HG03064 (cell line): ENCODE measurements around the gene SLC18A2.
"Not testable (repeated sequence)": the region's sequence is repeated elsewhere in the genome, so short reads cannot be mapped to it uniquely, and the experiment has no call there.

Experiments
- ATAC-seq: cut with Tn5 transposase; IDR thresholded peaks from one replicate; pipeline ENCODE4 v1.9.1; 2021; ENCODE audit warnings: low read depth; ENCODE audit not compliant: unreplicated experiment

The SLC18A2 gene

GRCh38 chr10:117303451-117303850, 62.5 kb downstream of the SLC18A2 start:
- ATAC-seq: not testable (repeated sequence)

- ATAC-seq: no peak
Measured at GRCh38 chr10:117306674-117307073, 65.8 kb downstream of the SLC18A2 start.

- ATAC-seq: no peak
Measured at GRCh38 chr10:117311261-117311660, 70.3 kb downstream of the SLC18A2 start.

- no peak for ATAC-seq
Measured at GRCh38 chr10:117312430-117312829, 71.5 kb downstream of the SLC18A2 start.

GRCh38 chr10:117313641-117314040, 72.7 kb downstream of the SLC18A2 start:
- ATAC-seq: no peak

- ATAC-seq: no peak
Measured at GRCh38 chr10:117316701-117317100, 75.8 kb downstream of the SLC18A2 start.

- no peak for ATAC-seq
Measured at GRCh38 chr10:117318909-117319308, 78.0 kb downstream of the SLC18A2 start.

GRCh38 chr10:117320050-117320665, 79.2 kb downstream of the SLC18A2 start:
- ATAC-seq: no peak

- ATAC-seq: no peak
Measured at GRCh38 chr10:117322260-117322659, 81.3 kb downstream of the SLC18A2 start.

GRCh38 chr10:117324367-117324766, 83.5 kb downstream of the SLC18A2 start:
- ATAC-seq: no peak

- ATAC-seq: no peak
Measured at GRCh38 chr10:117327262-117327661, 86.3 kb downstream of the SLC18A2 start.
